Stimulated activated CD4-positive, alpha-beta T cell treated with anti-CD3 and anti-CD28 coated beads, Interleukin-1b, Interleukin-23, amount 100 ng/mL, for 48 hours (primary cell): ENCODE data around the gene BICD2.
A peak's percentile ranks its signal among the peaks of the same experiment; 100 is the strongest.

ENCODE experiments used
- DNase-seq: peaks from one replicate; pipeline ENCODE4 v3.0.0-alpha.2; 2020

Gene BICD2

GRCh38 chr9:92711844-92712243 is 52.8 kb downstream of the BICD2 start:
- DNase-seq: no peak

- DNase-seq: no peak
Measured at GRCh38 chr9:92711146-92711545, 53.5 kb downstream of the BICD2 start.

GRCh38 chr9:92710368-92710767 is 54.3 kb downstream of the BICD2 start:
- no peak for DNase-seq

- no peak for DNase-seq
Measured at GRCh38 chr9:92709954-92710353, 54.7 kb downstream of the BICD2 start.

GRCh38 chr9:92709240-92709639 is 55.4 kb downstream of the BICD2 start:
- no peak for DNase-seq

GRCh38 chr9:92707530-92707929 is 57.1 kb downstream of the BICD2 start:
- DNase-seq: no peak

- DNase-seq: peak; percentile 47
Measured at GRCh38 chr9:92706218-92706940, 58.3 kb downstream of the BICD2 start.

GRCh38 chr9:92704528-92704927 is 60.1 kb downstream of the BICD2 start:
- no peak for DNase-seq

GRCh38 chr9:92696619-92697018 is 68.0 kb downstream of the BICD2 start:
- no peak for DNase-seq

- no peak for DNase-seq
Measured at GRCh38 chr9:92686954-92687353, 77.7 kb downstream of the BICD2 start.

GRCh38 chr9:92685022-92685421 is 79.6 kb downstream of the BICD2 start:
- DNase-seq: no peak

GRCh38 chr9:92682269-92682668 is 82.4 kb downstream of the BICD2 start:
- no peak for DNase-seq

GRCh38 chr9:92680166-92681119 is 84.2 kb downstream of the BICD2 start:
- no peak for DNase-seq

- no peak for DNase-seq
Measured at GRCh38 chr9:92679413-92680165, 85.0 kb downstream of the BICD2 start.

- no peak for DNase-seq
Measured at GRCh38 chr9:92671323-92671722, 93.3 kb downstream of the BICD2 start.

- DNase-seq: peak; percentile 98
Measured at GRCh38 chr9:92669890-92670708, 94.5 kb downstream of the BICD2 start, which contains the start of gene IPPK. Gene IPPK (minus strand): TSS chr9:92670131. CDS start chr9:92669988, 143 bp downstream.

- DNase-seq: no peak
Measured at GRCh38 chr9:92669527-92669889, 95.1 kb downstream of the BICD2 start.

GRCh38 chr9:92668746-92669526 is 95.7 kb downstream of the BICD2 start:
- DNase-seq: peak; percentile 32

GRCh38 chr9:92666912-92667532 is 97.6 kb downstream of the BICD2 start:
- no peak for DNase-seq

GRCh38 chr9:92666236-92666635 is 98.4 kb downstream of the BICD2 start:
- no peak for DNase-seq

- no peak for DNase-seq
Measured at GRCh38 chr9:92665836-92666235, 98.8 kb downstream of the BICD2 start.
